Liver (tissue), 3 donors: ENCODE measurements around the gene SRSF3.

ENCODE experiments used
- EGR1 ChIP-seq, 2 donors: IDR thresholded peaks; 2 replicates each; pipeline ENCODE4 v1.6.1; 2016 to 2018; ENCODE audit warnings: antibody characterized with exemption in 2 of 2, low read depth in 2 of 2
- GABPA ChIP-seq, 2 donors: IDR thresholded peaks in 1 of 2; conservative IDR thresholded peaks in 1 of 2; 2 replicates each; pipeline ENCODE4 v1.6.1; 2016; ENCODE audit warnings: antibody characterized with exemption in 2 of 2, mild to moderate bottlenecking in 1 of 2, moderate library complexity in 1 of 2
- RAD21 ChIP-seq, 2 donors: IDR thresholded peaks; 2 replicates each; pipeline ENCODE4 v1.6.1; 2016; ENCODE audit warnings: antibody characterized with exemption in 2 of 2, mild to moderate bottlenecking in 2 of 2
- REST ChIP-seq: IDR thresholded peaks from 2 replicates; pipeline ENCODE4 v1.6.1; 2016; ENCODE audit warnings: antibody characterized with exemption, mild to moderate bottlenecking
- RXRA ChIP-seq, 2 donors: IDR thresholded peaks; 2 replicates each; pipeline ENCODE4 v1.6.1; 2017 to 2018; ENCODE audit warnings: antibody characterized with exemption in 2 of 2, mild to moderate bottlenecking in 1 of 2
- SP1 ChIP-seq: IDR thresholded peaks from 2 replicates; pipeline ENCODE4 v1.6.1; 2018; ENCODE audit warnings: antibody characterized with exemption, mild to moderate bottlenecking
- TAF1 ChIP-seq: conservative IDR thresholded peaks from 2 replicates; pipeline ENCODE4 v1.6.1; 2016; ENCODE audit warnings: antibody characterized with exemption, mild to moderate bottlenecking
- YY1 ChIP-seq: IDR thresholded peaks from 2 replicates; pipeline ENCODE4 v1.6.1; 2016; ENCODE audit warnings: antibody characterized with exemption, mild to moderate bottlenecking
- TF ChIP-seq, protein P1 (sequence below): fragments of 150-350 bp; IDR thresholded peaks from 2 replicates; pipeline ENCODE4 v1.5.1; 2017; ENCODE audit warnings: improper control_type of control experiment, low read depth, low read length; ENCODE audit not compliant: missing input control
- TF ChIP-seq, protein P2 (sequence below): IDR thresholded peaks from 2 replicates; pipeline ENCODE4 v1.6.1; 2016; ENCODE audit warnings: antibody characterized with exemption
- TF ChIP-seq, protein P3 (sequence below): IDR thresholded peaks from 2 replicates; pipeline ENCODE4 v1.6.1; 2016; ENCODE audit warnings: antibody characterized with exemption
- donor health status: healthy.
- donor health status: healthy.

- TF ChIP-seq YY1, result no peak
- TF ChIP-seq REST, result no peak
- TF ChIP-seq, protein P1, sequence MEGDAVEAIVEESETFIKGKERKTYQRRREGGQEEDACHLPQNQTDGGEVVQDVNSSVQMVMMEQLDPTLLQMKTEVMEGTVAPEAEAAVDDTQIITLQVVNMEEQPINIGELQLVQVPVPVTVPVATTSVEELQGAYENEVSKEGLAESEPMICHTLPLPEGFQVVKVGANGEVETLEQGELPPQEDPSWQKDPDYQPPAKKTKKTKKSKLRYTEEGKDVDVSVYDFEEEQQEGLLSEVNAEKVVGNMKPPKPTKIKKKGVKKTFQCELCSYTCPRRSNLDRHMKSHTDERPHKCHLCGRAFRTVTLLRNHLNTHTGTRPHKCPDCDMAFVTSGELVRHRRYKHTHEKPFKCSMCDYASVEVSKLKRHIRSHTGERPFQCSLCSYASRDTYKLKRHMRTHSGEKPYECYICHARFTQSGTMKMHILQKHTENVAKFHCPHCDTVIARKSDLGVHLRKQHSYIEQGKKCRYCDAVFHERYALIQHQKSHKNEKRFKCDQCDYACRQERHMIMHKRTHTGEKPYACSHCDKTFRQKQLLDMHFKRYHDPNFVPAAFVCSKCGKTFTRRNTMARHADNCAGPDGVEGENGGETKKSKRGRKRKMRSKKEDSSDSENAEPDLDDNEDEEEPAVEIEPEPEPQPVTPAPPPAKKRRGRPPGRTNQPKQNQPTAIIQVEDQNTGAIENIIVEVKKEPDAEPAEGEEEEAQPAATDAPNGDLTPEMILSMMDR, result no peak
- TF ChIP-seq, protein P2, sequence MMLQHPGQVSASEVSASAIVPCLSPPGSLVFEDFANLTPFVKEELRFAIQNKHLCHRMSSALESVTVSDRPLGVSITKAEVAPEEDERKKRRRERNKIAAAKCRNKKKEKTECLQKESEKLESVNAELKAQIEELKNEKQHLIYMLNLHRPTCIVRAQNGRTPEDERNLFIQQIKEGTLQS, result no peak
- TF ChIP-seq SP1, result no peak
- TF ChIP-seq TAF1, result no peak
- no peak for TF ChIP-seq RAD21 (IDR thresholded peaks at IDR 0.05)
- TF ChIP-seq, protein P3, sequence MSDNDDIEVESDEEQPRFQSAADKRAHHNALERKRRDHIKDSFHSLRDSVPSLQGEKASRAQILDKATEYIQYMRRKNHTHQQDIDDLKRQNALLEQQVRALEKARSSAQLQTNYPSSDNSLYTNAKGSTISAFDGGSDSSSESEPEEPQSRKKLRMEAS, result no peak
- TF ChIP-seq RXRA (IDR thresholded peaks at IDR 0.05), result no peak
- no peak for TF ChIP-seq EGR1 (IDR thresholded peaks at IDR 0.05; ENCODE audit: low read depth in 2 of 2)
- TF ChIP-seq GABPA (IDR thresholded peaks at IDR 0.05 in 1 of 2, conservative IDR thresholded peaks at IDR 0.05 in 1 of 2), result no peak
These were observed 1.9 kb upstream of the SRSF3 start for GRCh38 chr6:36592221-36592655.
